22Rv1 (cell line): ENCODE data around the gene FCHSD2.

Experiments
- H3K27ac ChIP-seq: fragments of 450-650 bp; 2 replicates; pipeline ENCODE4 v1.5.1; 2017
- CTCF ChIP-seq: fragments of 450-650 bp; IDR thresholded peaks from 2 replicates; pipeline ENCODE4 v1.5.1; 2017; ENCODE audit warnings: mild to moderate bottlenecking
- ZFX ChIP-seq: fragments of 450-650 bp; IDR thresholded peaks from 2 replicates; pipeline ENCODE4 v1.6.1; 2017; ENCODE audit warnings: antibody characterized with exemption, borderline replicate concordance

FCHSD2 gene

DNA sequence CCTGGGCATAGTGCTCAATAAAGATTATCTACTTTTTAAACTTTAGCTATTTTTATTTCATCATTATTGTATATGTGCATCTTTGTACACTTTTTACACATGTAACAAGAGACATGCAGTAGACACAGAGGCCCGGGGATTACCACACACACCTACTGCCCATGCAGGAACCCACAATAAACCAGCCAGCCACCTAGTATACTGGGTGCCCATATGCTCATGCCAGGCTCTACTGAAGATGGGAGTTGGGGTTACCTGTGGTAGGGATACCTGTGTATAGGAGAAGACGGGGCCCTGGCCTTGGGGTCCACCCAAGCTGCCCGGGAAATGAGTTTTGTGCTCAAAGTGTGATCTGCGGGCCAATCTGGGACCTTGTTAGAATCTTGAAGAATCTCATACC lies 44.8 kb upstream of the FCHSD2 start:
- TF ChIP-seq CTCF (no peak), ZFX (no peak)
- no peak overlapping the region for H3K27ac ChIP-seq

DNA sequence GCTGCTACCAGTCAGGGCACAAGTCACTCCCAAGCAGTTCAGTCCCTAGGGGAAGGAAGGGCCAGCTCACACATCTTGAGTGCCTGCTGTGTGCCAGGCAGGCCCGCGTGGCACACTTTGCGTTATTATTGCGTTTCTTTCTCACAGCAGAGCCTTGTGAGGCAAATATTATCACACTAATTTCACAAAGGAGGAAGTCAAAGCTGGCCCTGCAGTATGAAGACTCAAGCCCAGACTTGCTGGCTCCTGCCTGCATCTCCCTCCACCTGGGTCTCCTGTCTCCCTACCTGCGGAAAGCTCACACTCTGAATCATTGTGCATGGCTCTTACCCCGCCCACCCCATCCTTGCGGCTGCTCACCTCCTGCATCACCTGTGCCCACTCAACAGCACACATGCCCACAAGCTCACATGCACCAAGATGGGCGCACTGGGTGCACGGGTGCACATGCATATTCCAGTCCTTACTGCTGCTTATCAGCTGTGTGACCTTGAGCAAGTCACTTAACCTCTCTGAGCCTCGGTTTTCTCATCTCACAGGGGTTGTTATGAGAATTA lies 44.3 kb upstream of the FCHSD2 start:
- TF ChIP-seq ZFX (no peak), CTCF (no peak)
- no peak overlapping the region for H3K27ac ChIP-seq

DNA sequence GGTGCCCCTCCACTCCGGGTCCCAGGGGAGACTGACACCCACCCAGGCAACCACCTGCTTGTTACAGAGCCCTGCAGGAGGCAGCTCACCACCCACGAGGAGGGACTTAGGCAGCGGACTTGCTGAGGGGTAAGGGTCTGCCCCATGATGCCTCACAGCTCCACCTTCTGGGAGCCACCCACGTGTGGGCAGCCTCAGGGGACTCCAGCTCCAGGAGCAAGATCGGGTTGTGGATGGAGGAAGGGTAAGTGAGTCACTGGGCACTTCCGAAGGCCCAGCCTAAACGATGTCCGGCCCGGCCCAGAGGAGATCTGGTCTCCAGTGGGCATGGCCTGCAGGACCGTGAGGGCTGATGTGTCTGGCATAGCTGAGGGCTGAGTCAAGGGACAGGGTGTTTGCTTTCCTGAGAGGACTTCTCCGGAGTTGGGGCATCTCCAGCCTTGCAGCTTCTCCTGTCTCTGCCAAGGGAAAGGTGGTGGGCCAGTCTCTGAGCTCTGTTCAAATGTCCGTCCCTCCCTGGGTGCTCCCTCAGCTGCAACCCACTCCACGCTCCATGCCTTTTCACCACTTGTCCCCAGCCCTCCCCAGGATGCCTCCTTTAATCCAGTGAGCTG lies 43.7 kb upstream of the FCHSD2 start:
- TF ChIP-seq ZFX (no peak), CTCF (no peak)
- no peak overlapping the region for H3K27ac ChIP-seq

DNA sequence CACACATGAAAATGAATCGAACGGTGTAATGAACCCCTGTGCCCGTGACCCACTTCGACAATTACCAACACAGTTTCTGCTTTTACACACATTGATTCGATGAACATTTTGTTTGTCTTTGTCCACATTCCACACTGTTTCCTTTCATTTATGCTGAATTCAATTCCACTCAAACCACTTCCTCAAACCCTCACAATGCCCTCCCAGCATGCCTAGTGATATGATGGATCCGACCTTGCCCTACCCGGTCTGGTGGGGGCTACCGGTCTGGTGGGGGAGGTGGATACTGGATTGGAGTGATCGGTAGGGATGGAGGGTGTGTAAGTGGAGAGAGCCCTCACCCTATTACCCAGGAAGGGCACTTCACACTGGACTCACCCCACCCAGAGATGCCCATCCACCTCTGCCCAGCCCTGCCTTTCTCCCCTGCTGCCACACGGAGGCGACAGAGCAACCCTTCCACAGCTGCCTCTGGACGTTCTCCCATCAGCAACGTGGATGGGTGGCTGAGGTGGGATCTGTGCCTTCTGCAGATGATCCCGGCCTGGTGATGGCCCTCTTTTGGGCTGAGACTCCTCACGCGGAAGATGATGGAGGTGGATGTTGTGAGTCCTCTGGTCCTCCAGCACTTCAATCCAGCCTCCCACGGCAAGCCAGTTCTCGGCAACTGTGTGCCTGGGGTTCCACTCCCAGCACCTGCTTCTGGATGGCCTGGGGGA lies 43.0 kb upstream of the FCHSD2 start:
- no peak overlapping the region for H3K27ac ChIP-seq
- TF ChIP-seq CTCF (peak; percentile 95), ZFX (no peak)

- TF ChIP-seq CTCF, result no peak
- TF ChIP-seq ZFX, result no peak
- H3K27ac ChIP-seq, result no peak overlapping the region
Measured at GRCh38 chr11:73182824-73183321, 40.8 kb upstream of the FCHSD2 start.

- H3K27ac ChIP-seq, result no peak overlapping the region
- TF ChIP-seq ZFX (no peak), CTCF (no peak)
Measured at GRCh38 chr11:73178681-73179080, 36.6 kb upstream of the FCHSD2 start.
